Posterior vena cava (tissue), 2 donors: ENCODE data around the gene WDR77. TPM values are rescaled to one million over a fixed set of nuclear protein-coding genes. Genes with fewer than 3 reads are reported as not detected.

Experiments
- DNase-seq: peaks from one replicate; pipeline ENCODE4 v3.0.0-alpha.2; 2020; ENCODE audit warnings: low spot score
- intact Hi-C, 2 donors: fragments of 100-400 bp; cut with DNase I; formaldehyde crosslinking; loops; one replicate each; pipeline versions ENCODE4 v1.14.1 to v1.14.2; 2022 to 2023
- total RNA-seq, 2 donors: library from RNA; stranded (reverse); fragmentation: NEBNext Ultra II Directional; extraction: Animal tissue kit (Norgen Biotek cat#: 25700); gene quantifications; one replicate each; pipeline ENCODE4 v1.2.1, GENCODE V29; 2021
- donor health status: DM: yes; HTN: yes; CAD: no.
- donor health status: DM: yes; HTN: yes; CAD: no.

The WDR77 gene
- total RNA-seq, 2 donors from 2014 or later, result 20.9 to 21.2 TPM

DNA sequence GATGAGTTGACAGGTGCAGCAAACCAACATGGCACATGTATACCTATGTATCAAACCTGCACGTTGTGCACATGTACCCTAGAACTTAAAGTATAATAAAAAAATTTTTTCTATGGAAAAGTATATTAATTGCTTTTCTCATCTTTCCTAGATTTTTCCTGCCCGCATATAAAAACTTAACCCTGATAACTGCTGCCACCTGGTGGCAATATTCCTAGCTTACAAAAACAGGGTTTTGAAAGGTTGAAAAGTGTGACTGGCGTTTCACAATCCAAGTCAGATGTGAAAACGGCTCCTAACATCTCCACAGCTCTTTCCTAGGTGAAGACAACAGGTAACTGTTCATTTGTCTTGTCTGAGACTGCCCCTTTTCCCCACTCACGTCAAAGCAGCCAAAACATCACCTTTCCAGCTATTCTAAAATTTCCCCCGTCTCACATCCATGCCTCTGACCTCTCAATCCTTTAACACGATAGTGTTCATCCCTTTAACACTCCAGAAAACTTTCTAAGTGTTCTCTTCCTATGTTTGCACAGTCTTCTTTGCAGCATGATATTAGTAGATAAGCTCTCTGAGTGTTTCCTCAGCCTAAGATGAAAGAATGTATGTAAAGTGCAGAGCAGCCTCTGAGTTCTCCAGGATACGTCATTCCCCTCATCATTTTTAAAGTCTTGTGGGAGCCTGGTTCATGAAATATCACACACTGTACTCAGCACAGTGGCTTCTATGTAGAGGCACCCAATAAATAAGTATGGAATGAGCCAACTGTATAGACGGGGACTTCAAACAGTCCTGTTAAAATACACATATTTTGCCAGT is 49.1 kb downstream of the WDR77 start:
- DNase-seq, result no peak
- intact Hi-C loops, result loop anchor here (5.0 to 10.0 kb wide), 2 partner anchors 175 to 183 kb away; partner anchors contain the start of gene CHI3L2 (in 1 of the 2)

DNA sequence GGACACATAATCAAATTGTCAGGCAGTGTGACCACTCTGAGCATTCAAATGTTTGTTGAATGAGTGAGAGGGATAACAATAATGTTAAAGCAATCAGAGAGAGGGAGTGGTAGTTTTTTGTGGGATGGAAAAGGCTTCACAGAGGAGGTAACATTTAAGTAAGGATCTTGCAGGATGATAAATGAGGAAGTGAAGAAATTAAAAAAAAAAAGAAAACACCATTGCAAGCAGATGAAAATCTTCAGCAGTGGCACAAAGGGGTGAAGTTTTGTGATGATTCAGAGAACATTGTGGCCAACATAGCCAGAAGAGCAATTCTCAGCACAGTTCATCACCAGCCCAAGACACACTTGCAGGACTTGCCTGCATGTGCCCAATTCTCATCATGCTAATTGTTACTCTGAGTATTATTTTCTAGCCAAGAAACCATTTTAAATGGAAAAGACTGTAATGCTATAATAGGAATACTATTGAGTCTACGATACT is 56.6 kb downstream of the WDR77 start:
- intact Hi-C loops, result loop anchor here in 1 of 2 donors (10.0 kb wide), 1 partner anchor 168 kb away; the partner anchor contains the start of gene CHI3L2

GRCh38 chr1:111392042-111392441 is 57.0 kb downstream of the WDR77 start:
- no peak for DNase-seq
- intact Hi-C loops, result loop anchor here in 1 of 2 donors (10.0 kb wide), 1 partner anchor 167 kb away; the partner anchor contains the start of gene CHI3L2

More for the DNA sequence above, 56.6 kb downstream of the WDR77 start:
- no peak for DNase-seq

Other genes with a start within 250 kb of the WDR77 start
- 10 to 100 TPM; 10.5 to 15.7 TPM for gene DENND2D, start 248.6 kb downstream of the WDR77 start, total RNA-seq
- gene CHI3L2, start 221.5 kb downstream of the WDR77 start, total RNA-seq, result 10 to 100 TPM in 1 of 2 donors, 1 to 10 TPM in 1; 7.9 to 23.4 TPM
- not detected for gene CHIA, start 158.4 kb downstream of the WDR77 start, total RNA-seq
- gene OVGP1, start 21.5 kb downstream of the WDR77 start, total RNA-seq, result 1 to 10 TPM; 1.5 to 1.6 TPM
- 100 to 1,000 TPM; 148 to 164 TPM for gene ATP5PB, start 208 bp upstream of the WDR77 start, total RNA-seq
- gene C1orf162, start 24.7 kb upstream of the WDR77 start, total RNA-seq, result 10 to 100 TPM; 37.1 to 45.8 TPM
- gene ADORA3, start 54.4 kb upstream of the WDR77 start, total RNA-seq, result 10 to 100 TPM; 10.3 to 17.5 TPM
- gene TMIGD3, start 54.4 kb upstream of the WDR77 start, total RNA-seq, result 1 to 10 TPM; 4.2 to 7.1 TPM
- 100 to 1,000 TPM; 187 to 227 TPM for gene RAP1A, start 170.5 kb upstream of the WDR77 start, total RNA-seq